Measurements from ENCODE around the gene SMIM20.

SMIM20 gene

GRCh38 chr4:25916870-25917269 lies 2.9 kb downstream of the SMIM20 start:
- no peak for TF ChIP-seq CTCF (IDR thresholded peaks at IDR 0.05; ENCODE audit: low read length, missing control alignments)
- H3K4me3 ChIP-seq (replicated peaks; ENCODE audit: low read depth, low read length), result no peak overlapping the region
- no peak for DNase-seq (ENCODE audit: low read depth)

- H3K4me3 ChIP-seq (replicated peaks; ENCODE audit: low read depth, low read length), result no peak overlapping the region
- DNase-seq (ENCODE audit: low read depth), result no peak
- TF ChIP-seq CTCF (IDR thresholded peaks at IDR 0.05; ENCODE audit: low read length, missing control alignments), result no peak
Observed at GRCh38 chr4:25919676-25920075, 5.7 kb downstream of the SMIM20 start.

- no peak for DNase-seq (ENCODE audit: low read depth)
- H3K4me3 ChIP-seq (replicated peaks; ENCODE audit: low read depth, low read length), result no peak overlapping the region
- TF ChIP-seq CTCF (IDR thresholded peaks at IDR 0.05; ENCODE audit: low read length, missing control alignments), result no peak
Observed at GRCh38 chr4:25921922-25922321, 7.9 kb downstream of the SMIM20 start.

GRCh38 chr4:25922812-25923369 lies 8.9 kb downstream of the SMIM20 start:
- no peak for DNase-seq (ENCODE audit: low read depth)
- TF ChIP-seq CTCF (IDR thresholded peaks at IDR 0.05; ENCODE audit: low read length, missing control alignments), result no peak
- H3K4me3 ChIP-seq (replicated peaks; ENCODE audit: low read depth, low read length), result no peak overlapping the region

- TF ChIP-seq CTCF (IDR thresholded peaks at IDR 0.05; ENCODE audit: low read length, missing control alignments), result no peak
- H3K4me3 ChIP-seq (replicated peaks; ENCODE audit: low read depth, low read length), result no peak overlapping the region
- DNase-seq (ENCODE audit: low read depth), result no peak
Observed at GRCh38 chr4:25923745-25924144, 9.7 kb downstream of the SMIM20 start.

- DNase-seq (ENCODE audit: low read depth), result peak; percentile 52
- H3K4me3 ChIP-seq (replicated peaks; ENCODE audit: low read depth, low read length), result no peak overlapping the region
Observed at GRCh38 chr4:25925486-25926201, 11.6 kb downstream of the SMIM20 start.

More at GRCh38 chr4:25925486-25926201, 11.6 kb downstream of the SMIM20 start:
- peak; percentile 69 for TF ChIP-seq CTCF (IDR thresholded peaks at IDR 0.05; ENCODE audit: low read length, missing control alignments)

All from fibroblast of pulmonary artery (primary cell).